Panc1 (cell line): ENCODE measurements around the gene SPZ1. TPM values are rescaled to one million over a fixed set of nuclear protein-coding genes. Genes with fewer than 3 reads are reported as not detected.

Source experiments
- ATAC-seq: fragments of 200-7000 bp; cut with Tn5 transposase; 2 replicates; pipeline ENCODE4 v1.9.1; 2020; ENCODE audit warnings: mild to moderate bottlenecking, moderate library complexity
- BruUV-seq: library from RNA; stranded (reverse); fragments of 400-500 nt; replicated peaks from 2 replicates; lab custom pipeline; 2021; lab: Mats Ljungman, UMichigan
- CTCF ChIA-PET: fragments of 300-600 bp; sonication (Branson Sonifier 250); formaldehyde crosslinking; loops from one replicate; lab custom pipeline; 2022; ENCODE audit warnings: antibody characterized with exemption; lab: Charles Lee
- POLR2A ChIA-PET: fragments of 300-600 bp; sonication (Branson Sonifier 250); formaldehyde crosslinking; loops from one replicate; lab custom pipeline; 2022; ENCODE audit warnings: antibody characterized with exemption; lab: Charles Lee
- DNase-seq: peaks from one replicate; pipeline ENCODE4 v3.0.0-alpha.2; 2010; ENCODE audit warnings: low read depth, low spot score
- H3K27ac ChIP-seq: 2 replicates; pipeline ENCODE4 v1.5.1; 2011; ENCODE audit warnings: mild to moderate bottlenecking, low read length, inconsistent platforms
- H3K27me3 ChIP-seq: fragments of 200-500 bp; sonication (Bioruptor generic); 2 replicates; pipeline ENCODE4 v1.6.0; 2014; ENCODE audit warnings: low read length, inconsistent platforms; ENCODE audit not compliant: control insufficient read depth, insufficient read depth
- H3K36me3 ChIP-seq: fragments of 200-500 bp; sonication (Bioruptor generic); 2 replicates; pipeline ENCODE4 v1.5.1; 2014; ENCODE audit warnings: inconsistent platforms, mild to moderate bottlenecking, low read length, moderate library complexity; ENCODE audit not compliant: control insufficient read depth, insufficient read depth
- H3K4me1 ChIP-seq: 2 replicates; pipeline ENCODE4 v1.5.1; 2011; ENCODE audit warnings: inconsistent platforms, mild to moderate bottlenecking, low read length, moderate library complexity; ENCODE audit not compliant: control insufficient read depth, insufficient read depth
- H3K4me3 ChIP-seq, 2 experiments: 2 replicates each; pipeline ENCODE4 v1.5.1; 2011 to 2012; ENCODE audit warnings: low read depth in 2 of 2, low read length in 2 of 2, mild to moderate bottlenecking in 2 of 2, inconsistent platforms in 1 of 2, moderate library complexity in 1 of 2
- H3K9me3 ChIP-seq: fragments of 200-500 bp; sonication (Bioruptor generic); 2 replicates; pipeline ENCODE4 v1.5.1; 2014; ENCODE audit warnings: low read depth, mild to moderate bottlenecking, inconsistent platforms, low read length, moderate library complexity; ENCODE audit not compliant: control insufficient read depth, insufficient read depth
- POLR2AphosphoS5 ChIP-seq: IDR thresholded peaks from 2 replicates; pipeline ENCODE4 v1.6.1; 2012; ENCODE audit warnings: mild to moderate bottlenecking, low read depth, low read length, moderate library complexity
- REST ChIP-seq, 2 experiments: IDR thresholded peaks; 2 replicates each; pipeline ENCODE4 v1.6.1; 2011 to 2012; ENCODE audit warnings: low read depth in 2 of 2, control low read depth in 1 of 2, low read length in 1 of 2, mild to moderate bottlenecking in 1 of 2, moderate library complexity in 1 of 2; ENCODE audit not compliant: insufficient read depth in 1 of 2
- SIN3A ChIP-seq: IDR thresholded peaks from 2 replicates; pipeline ENCODE4 v1.6.1; 2012; ENCODE audit warnings: low read depth, mild to moderate bottlenecking, low read length, moderate library complexity, borderline replicate concordance; ENCODE audit not compliant: insufficient read depth
- TCF7L2 ChIP-seq: IDR thresholded peaks from 2 replicates; pipeline ENCODE4 v1.6.1; 2011; ENCODE audit warnings: mild to moderate bottlenecking, low read depth, low read length, inconsistent platforms
- in situ Hi-C: cut with HindIII; loops from 2 replicates; pipeline ENCODE4 v1.10.0; 2016; ENCODE audit warnings: low sequenced_read_pairs, low pct_unique_long_range_greater_than_20kb
- intact Hi-C: fragments of 100-400 bp; cut with micrococcal nuclease; formaldehyde crosslinking; loops from one replicate; pipeline ENCODE4 v1.10.0; 2022; ENCODE audit not compliant: unreplicated experiment
- total RNA-seq: library from RNA; stranded (reverse); gene quantifications from one replicate; pipeline ENCODE4 v1.2.1, GENCODE V29; 2021; ENCODE audit not compliant: unreplicated experiment
- TF ChIP-seq, protein P1 (sequence below): fragments of 450-650 bp; IDR thresholded peaks from 2 replicates; pipeline ENCODE4 v1.5.1; 2017; ENCODE audit warnings: mild to moderate bottlenecking

The SPZ1 gene
- total RNA-seq, 1 experiment from 2014 or later, result not detected

DNA sequence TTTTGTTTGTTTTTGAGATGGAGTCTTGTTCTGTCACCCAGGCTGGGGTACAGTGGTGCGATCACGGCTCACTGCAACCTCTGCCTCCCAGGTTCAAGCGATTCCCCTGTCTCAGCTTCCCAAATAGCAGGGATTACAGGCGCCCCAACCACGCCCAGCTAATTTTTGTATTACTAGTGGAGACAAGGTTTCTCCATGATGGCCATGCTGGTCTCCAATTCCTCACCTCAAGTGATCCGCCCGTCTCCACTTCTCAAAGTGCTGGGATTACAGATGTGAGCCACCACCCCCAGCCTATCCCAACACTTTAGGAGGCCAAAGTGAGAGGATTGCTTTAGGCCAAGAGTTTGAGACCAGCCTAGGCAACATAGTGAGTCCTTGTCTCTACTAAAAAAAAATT lies 19.3 kb downstream of the SPZ1 start:
- in situ Hi-C loops, result no loop called here
- ChIA-PET POLR2A (no interaction called here), CTCF (no interaction called here)
- Histone ChIP-seq H3K4me1 (no peaks in the 10 kb centered on the region), H3K36me3 (no peaks in the 10 kb centered on the region), H3K27me3 (no peaks in the 10 kb centered on the region), H3K27ac (no peak overlapping the region), H3K9me3 (no peaks in the 10 kb centered on the region), H3K4me3 (no peak overlapping the region)
- TF ChIP-seq, protein P1, sequence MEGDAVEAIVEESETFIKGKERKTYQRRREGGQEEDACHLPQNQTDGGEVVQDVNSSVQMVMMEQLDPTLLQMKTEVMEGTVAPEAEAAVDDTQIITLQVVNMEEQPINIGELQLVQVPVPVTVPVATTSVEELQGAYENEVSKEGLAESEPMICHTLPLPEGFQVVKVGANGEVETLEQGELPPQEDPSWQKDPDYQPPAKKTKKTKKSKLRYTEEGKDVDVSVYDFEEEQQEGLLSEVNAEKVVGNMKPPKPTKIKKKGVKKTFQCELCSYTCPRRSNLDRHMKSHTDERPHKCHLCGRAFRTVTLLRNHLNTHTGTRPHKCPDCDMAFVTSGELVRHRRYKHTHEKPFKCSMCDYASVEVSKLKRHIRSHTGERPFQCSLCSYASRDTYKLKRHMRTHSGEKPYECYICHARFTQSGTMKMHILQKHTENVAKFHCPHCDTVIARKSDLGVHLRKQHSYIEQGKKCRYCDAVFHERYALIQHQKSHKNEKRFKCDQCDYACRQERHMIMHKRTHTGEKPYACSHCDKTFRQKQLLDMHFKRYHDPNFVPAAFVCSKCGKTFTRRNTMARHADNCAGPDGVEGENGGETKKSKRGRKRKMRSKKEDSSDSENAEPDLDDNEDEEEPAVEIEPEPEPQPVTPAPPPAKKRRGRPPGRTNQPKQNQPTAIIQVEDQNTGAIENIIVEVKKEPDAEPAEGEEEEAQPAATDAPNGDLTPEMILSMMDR, result no peak
- TF ChIP-seq SIN3A (no peak), POLR2AphosphoS5 (no peak), REST (IDR thresholded peaks at IDR 0.05; ENCODE audit: insufficient read depth in 1 of 2, low read depth in 2 of 2, low read length in 1 of 2) (no peak), TCF7L2 (no peak)
- ATAC-seq (no peak), DNase-seq (no peak)
- intact Hi-C loops, result no loop called here
- no TSS peak for BruUV-seq

- intact Hi-C loops (no loop called here), in situ Hi-C loops (no loop called here)
- TF ChIP-seq POLR2AphosphoS5, result no peak
- TF ChIP-seq, protein P1, result no peak
- no peak for TF ChIP-seq TCF7L2
- TF ChIP-seq SIN3A, result no peak
- no peak for TF ChIP-seq REST (IDR thresholded peaks at IDR 0.05; ENCODE audit: insufficient read depth in 1 of 2, low read depth in 2 of 2, low read length in 1 of 2)
- no TSS peak for BruUV-seq
- Histone ChIP-seq H3K4me3 (no peak overlapping the region), H3K36me3 (no peaks in the 10 kb centered on the region), H3K9me3 (no peaks in the 10 kb centered on the region), H3K27ac (no peak overlapping the region), H3K4me1 (no peaks in the 10 kb centered on the region), H3K27me3 (no peaks in the 10 kb centered on the region)
- ChIA-PET POLR2A (interaction anchor here (0.7 kb wide), 1 partner anchor 170 kb away, joined by 5 read pairs; no protein-coding TSS in a partner anchor), CTCF (interaction anchor here (0.5 kb wide), 1 partner anchor 34 kb away, joined by 6 read pairs; no protein-coding TSS in a partner anchor)
- DNase-seq (no peak), ATAC-seq (no peak)
These were observed 21.4 kb downstream of the SPZ1 start for GRCh38 chr5:80341016-80341775.
